DMS114 treated with DMSO at 0.1 percent for 48 hours (cell line): ENCODE data around the gene LAMB4.

Experiments
- DNase-seq: peaks from one replicate; lab custom pipeline; 2025; ENCODE audit not compliant: unreplicated experiment; lab: John Stamatoyannopoulos, UW

LAMB4 gene

GRCh38 chr7:107999779-108000560, 130.2 kb downstream of the LAMB4 start:
- DNase-seq: no peak

DNA sequence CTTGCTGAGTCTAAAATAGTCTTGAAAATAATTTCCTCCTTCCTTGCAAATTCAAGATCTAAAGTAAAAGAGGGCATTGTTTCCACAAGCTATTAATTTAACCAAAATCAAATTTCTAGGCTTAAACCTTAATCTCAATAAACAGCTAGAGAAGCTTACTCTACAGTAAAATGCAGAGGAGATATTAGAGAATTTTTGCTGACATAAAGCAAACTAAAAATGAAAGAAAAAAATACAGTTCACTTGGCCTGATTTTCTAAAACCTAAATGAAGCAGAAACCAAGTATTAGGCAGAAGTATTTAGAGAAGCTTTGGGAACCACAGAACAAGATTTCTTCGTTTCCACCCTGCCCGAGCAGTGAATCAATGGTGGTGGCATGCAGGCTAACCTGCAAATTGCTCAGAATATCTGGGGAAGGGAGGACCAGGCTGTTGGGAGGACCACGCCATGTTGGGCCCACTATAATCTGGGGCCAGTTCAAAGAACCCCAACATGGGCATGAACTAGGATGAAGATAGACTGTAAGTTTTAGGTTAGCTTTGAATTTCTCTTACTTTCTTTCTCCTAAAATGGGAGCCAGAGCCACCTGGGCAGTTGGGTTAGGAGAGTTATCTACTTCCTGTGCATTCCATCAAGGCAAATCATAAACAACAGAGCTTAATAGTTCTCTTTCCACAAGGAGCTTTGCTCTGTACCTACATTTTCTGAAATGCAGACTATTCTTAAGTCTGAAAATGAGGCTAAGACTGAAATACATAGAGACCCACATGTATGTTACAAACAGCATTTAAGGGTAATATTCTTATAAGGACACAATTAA, 131.3 kb downstream of the LAMB4 start:
- no peak for DNase-seq

- no peak for DNase-seq
Observed at GRCh38 chr7:107998150-107998549, 132.0 kb downstream of the LAMB4 start.

GRCh38 chr7:107996072-107996882, 133.9 kb downstream of the LAMB4 start:
- DNase-seq: no peak

- DNase-seq: peak; percentile 12
Observed at GRCh38 chr7:107995184-107996071, 134.7 kb downstream of the LAMB4 start.

DNA sequence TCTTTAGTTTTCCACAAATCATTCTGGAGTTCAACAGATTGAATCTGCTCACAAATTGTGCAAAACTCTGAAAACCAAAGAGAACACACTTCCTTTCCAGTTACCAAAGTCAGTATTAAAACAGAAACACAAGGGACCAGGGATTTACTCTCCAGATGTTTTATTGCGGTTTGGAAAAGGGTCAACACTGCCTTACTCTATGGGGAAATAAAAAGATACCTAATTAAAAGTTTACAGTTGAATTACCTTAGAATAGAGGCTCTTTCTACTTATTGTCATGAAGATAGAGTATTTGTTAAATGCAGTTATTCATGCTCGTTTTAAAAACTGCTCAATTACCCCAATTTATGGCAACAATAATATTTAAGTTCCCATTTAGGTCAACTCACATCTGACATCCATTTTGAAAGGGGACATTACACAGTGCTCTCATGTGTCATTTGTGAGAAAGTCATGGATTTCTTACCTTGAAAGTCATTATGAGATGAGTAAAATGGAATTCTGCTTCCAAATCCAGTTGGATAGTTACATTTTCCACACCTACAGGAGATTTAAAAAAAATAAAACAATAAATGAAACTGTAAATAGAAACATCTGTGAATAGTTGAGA, 135.6 kb downstream of the LAMB4 start:
- DNase-seq: no peak

DNA sequence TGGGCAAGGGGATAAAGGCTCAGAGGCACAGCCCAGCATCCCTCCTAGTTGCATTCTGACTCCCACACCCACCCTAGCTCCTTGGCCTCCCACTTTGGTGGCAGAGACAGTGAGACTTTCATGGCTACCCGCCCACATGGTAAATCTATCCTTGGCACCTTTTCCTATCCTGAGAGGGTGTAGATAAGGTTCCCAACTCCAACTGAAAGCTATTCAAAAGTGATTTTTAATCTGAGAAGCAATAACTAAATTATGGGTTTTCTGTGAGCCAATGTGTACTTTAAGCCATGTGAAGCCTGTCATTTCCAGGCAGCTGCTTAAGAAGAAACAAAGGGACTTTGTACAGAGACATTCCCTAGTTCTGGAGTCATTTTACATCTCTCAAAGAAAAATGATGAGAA, 136.3 kb downstream of the LAMB4 start:
- DNase-seq: no peak

DNA sequence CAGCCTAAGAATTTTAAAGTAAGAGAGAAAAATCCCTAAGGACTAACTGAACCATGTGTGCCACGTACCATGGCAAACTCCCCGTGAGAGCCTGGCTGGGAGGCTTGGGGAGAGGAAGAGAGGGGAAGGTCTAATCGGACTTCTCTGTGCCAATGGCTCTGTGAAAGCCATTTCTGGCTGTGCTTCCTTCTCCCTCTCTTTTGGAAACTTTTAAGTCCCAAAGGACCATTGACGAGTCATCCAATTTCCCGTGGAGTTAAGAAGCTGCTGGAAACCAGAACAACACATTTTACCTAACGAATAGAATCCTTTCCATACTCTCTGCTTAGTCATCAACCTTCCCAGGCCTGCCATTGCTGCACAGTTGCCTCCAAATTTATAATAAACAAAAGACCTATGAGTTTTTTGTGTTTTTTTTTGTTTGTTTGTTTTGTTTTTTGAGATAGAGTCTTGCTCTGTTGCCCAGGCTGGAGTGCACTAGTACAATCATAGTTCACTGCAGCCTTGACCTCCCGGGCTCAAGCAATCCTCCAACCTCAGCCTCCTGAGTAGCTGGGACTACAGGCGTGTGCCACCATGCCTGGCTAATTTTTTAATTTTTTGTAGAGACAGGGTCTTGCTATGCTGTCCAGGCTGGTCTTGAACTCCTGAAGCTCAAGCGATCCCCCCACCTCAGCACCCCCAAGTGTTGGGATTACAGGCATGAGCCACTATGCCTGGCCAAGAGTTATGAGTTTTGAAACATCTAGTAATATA, 140.4 kb downstream of the LAMB4 start:
- DNase-seq: no peak

DNA sequence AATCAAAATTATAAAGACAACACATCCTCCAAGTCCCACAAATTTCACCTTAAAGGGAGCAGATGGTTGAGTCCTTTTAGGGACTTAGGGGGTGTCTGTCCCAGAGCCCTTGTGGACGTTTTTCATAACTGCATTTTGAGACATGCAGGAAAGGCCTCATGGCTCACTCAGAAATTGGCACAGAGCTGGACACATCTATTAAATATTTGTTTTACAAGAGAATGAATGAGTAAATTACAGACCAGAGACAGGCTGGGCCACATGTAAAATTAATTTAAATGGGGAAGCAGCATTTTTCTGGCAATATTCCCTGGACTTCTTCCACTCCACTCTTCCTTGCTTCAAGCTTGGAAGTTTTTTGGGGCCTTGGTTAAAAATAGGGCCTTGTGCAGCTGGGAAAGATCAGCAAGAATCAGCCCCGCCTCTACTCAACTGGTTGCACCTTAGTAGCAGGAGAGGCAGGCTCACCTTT, 147.2 kb downstream of the LAMB4 start:
- DNase-seq: no peak

- DNase-seq: no peak
Observed at GRCh38 chr7:107982042-107982840, 147.9 kb downstream of the LAMB4 start.

DNA sequence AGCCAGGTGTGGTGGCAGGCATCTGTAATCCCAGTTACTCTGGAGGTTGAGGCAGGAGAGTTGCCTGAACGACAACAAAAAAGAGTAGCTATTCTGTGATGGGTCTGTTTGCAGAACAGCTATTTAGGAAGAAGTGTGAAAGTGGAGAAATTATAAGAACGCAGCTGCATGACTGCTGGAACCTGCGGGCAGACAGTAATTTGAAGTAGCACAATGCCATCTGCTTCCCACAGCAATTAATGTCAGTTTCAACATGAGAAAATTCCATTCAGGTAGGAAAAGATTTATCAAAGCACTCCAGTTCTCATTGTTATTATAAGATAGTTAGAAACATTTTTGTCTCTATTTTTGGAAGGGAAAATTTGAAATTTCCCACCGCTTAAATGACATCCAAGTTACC, 148.7 kb downstream of the LAMB4 start:
- DNase-seq: no peak

- no peak for DNase-seq
Observed at GRCh38 chr7:107980671-107981190, 149.4 kb downstream of the LAMB4 start.

- DNase-seq: no peak
Observed at GRCh38 chr7:107980171-107980570, 150.0 kb downstream of the LAMB4 start.

GRCh38 chr7:107978815-107979408, 151.2 kb downstream of the LAMB4 start:
- no peak for DNase-seq

- no peak for DNase-seq
Observed at GRCh38 chr7:107977048-107977447, 153.1 kb downstream of the LAMB4 start.

GRCh38 chr7:107976620-107977019, 153.5 kb downstream of the LAMB4 start:
- no peak for DNase-seq

GRCh38 chr7:107975394-107976013, 154.7 kb downstream of the LAMB4 start:
- no peak for DNase-seq
